Jurkat, Clone E6-1 (cell line): ENCODE measurements around the gene RGPD6. TPM values are rescaled to one million over a fixed set of nuclear protein-coding genes. Genes with fewer than 3 reads are reported as not detected.
"Not testable (repeated sequence)": the region's sequence is repeated elsewhere in the genome, so short reads cannot be mapped to it uniquely, and the experiment has no call there.

Experiments used
- DNase-seq: peaks from one replicate; pipeline ENCODE4 v3.0.0-alpha.2; 2011; ENCODE audit warnings: low read depth, low spot score
- H3K4me3 ChIP-seq: 2 replicates; pipeline ENCODE4 v1.5.1; 2011; ENCODE audit warnings: mild to moderate bottlenecking, low read length, control low read depth, moderate library complexity
- polyA plus RNA-seq: library from polyadenylated mRNA; unstranded; fragments of >200 nt; gene quantifications from one replicate; pipeline ENCODE4 v1.2.1, GENCODE V29; 2012; ENCODE audit warnings: missing spikeins; ENCODE audit not compliant: insufficient read length, insufficient read depth

Gene RGPD6
- 7.0 TPM for polyA plus RNA-seq

DNA sequence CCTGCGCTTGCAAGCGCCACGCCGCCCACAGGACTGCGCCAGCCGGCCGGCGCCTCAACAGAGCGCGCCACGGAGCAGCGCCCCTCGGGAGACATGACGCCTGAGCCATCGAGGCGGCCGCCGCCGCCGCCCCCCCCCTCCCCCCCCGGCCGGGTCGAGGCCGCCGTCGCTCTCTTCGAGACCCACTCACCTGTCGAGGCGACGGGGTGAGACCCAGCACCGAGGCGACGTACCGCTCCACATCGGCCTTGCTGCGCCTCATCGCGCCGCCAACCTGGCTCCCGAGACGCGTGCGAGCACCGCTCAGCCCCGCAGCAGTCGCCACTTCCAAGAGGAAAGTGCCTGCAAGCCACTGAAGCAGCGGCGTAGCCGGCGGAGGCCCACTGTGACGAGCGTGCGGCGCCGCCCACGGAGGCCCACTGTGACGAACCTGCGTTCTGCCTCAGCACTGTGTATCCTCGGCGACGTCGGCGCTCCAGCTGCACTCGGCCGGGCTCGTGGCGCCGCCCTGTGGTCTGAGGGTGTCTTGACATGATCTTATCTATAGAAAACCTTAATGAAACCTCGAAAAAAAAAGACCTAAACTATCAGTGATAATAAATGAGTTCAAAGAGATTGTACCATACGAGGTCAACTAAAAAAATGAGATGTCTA lies at the start of gene RGPD6:
Gene RGPD6 (minus strand): TSS at position 460 of the 654 bp plus-strand sequence. CDS start 198 bp downstream, at position 262.
- H3K4me3 ChIP-seq, DNase-seq: not testable (repeated sequence)

GRCh38 chr2:110619326-110619939 lies 42.4 kb upstream of the RGPD6 start:
- DNase-seq, H3K4me3 ChIP-seq: not testable (repeated sequence)

DNA sequence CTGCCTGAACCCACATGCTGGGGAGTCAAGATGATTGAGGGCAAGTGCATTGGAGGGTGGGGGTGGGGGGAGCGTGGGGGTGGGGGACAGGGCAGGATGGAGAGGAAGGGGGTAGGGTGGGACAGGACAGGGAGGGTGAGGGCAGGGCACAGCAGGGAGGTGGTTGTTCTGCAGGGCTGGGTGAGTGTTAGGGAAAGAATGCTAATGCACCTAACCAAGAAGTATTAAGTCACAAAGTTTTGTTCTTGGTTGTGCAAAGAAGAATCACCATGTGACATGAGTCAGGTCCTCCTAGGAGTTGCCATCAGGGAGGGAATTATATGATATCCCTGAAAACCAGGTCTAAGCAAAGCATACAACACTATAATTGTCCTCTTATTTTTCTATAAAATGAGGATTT lies 36.9 kb upstream of the RGPD6 start:
- not testable (repeated sequence) for H3K4me3 ChIP-seq, DNase-seq

DNA sequence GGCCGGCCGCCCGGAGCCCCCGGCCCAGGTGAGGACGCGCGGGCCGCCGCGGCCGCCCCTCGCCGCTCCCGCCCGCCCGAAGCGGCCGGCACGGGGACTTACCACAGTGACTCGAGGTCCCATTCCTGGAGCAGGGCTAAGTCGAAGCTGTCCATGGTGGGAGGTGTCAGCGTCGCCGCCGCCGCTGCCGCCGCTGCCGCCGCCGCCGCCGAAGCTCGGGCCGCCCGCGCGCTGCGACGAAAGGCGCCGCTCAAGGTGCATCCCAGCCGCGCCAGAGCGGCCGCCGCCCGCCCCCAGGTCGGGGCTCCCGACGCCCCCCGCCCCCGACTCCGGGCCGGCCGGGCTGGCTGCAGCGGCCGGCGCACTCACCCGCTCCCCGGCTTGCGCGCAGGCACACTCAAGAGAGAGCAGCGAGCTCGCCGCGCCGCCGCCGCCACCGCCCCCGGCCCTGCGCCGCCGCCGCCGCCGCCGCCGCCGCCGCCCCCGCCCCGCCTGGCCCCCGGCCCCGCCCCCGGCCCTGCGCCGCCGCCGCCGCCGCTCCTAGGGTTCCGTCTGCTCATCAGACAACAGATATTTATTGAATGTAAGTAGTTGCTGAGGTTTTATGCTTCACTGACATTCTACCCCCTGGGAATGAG lies 33.7 kb upstream of the RGPD6 start:
- DNase-seq, H3K4me3 ChIP-seq: not testable (repeated sequence)

GRCh38 chr2:110609843-110610612 lies 33.0 kb upstream of the RGPD6 start:
- DNase-seq, H3K4me3 ChIP-seq: not testable (repeated sequence)

GRCh38 chr2:110608788-110609502 lies 31.9 kb upstream of the RGPD6 start:
- not testable (repeated sequence) for H3K4me3 ChIP-seq, DNase-seq

GRCh38 chr2:110605057-110605456 lies 28.0 kb upstream of the RGPD6 start:
- not testable (repeated sequence) for DNase-seq, H3K4me3 ChIP-seq

GRCh38 chr2:110603917-110604591 lies 27.0 kb upstream of the RGPD6 start:
- DNase-seq, H3K4me3 ChIP-seq: not testable (repeated sequence)

DNA sequence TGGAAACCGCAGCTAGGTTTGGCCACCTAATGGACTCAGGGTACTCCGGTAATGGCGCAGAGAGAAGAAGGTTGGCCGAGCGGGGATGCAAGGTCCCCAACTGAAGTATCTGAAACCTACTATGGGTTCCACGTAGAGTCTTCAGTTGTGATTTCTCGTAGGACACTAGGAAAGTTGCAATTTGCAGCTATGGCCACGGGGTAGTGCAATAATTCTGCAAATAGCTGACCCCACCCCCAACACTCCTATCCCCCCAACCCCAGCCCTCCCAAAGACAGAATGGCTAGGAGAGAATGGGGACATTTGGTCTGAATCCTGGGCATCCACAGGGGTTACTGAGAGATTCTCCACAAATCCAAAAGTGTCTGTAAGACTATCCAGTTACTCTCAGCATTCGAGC lies 25.1 kb upstream of the RGPD6 start:
- DNase-seq, H3K4me3 ChIP-seq: not testable (repeated sequence)

DNA sequence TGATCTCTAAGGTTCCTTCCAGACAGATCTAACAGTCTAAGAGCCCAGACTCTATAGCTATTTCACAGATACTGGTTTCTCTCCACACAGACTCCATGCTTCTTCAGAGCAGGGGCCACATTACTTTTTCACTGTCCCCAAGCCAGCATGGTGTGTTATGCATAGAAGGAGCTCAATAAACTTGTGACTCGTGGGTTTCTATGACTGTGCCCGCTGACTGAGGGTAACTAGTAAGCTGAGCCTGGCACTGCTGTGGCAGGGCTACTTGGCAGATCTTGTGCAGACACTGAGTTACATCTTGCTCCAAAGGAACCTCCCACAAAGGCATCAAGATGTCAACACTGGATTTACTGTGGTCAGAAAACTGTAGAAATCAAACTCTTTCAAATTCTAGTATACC lies 15.0 kb upstream of the RGPD6 start:
- H3K4me3 ChIP-seq, DNase-seq: not testable (repeated sequence)

DNA sequence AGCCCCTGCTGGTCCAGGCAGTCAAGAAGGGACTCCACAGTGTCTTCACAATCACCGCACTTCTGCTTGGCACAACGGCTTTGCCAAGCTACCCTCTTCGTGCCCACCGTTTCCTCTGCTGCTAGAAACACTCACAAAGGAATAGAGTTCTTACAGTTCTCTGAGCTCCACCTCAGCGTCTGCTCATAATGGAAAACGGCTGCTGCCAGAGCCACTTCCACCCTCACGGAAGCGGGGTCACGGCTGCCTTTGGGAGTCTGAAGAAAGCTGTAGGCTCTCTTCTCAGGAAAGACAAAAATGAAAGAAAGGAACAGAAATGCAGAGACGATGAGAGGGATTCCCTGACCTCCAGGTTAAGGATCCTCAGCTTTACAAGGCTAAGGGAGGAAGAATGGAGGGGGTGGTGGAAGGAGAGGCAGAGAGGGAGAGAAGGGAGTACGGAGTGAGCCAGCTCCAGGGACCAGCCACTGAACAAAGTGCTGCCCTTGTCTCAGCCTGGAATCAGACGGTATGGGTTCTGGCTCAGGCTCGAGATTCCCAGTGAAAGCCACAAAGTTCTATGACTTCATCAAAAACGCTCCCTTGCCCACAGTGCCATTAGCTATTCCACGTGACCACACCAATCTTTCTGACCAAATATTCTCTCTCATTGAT lies 12.8 kb upstream of the RGPD6 start:
- H3K4me3 ChIP-seq, DNase-seq: not testable (repeated sequence)

- not testable (repeated sequence) for DNase-seq, H3K4me3 ChIP-seq
These were observed 11.5 kb upstream of the RGPD6 start for GRCh38 chr2:110588520-110588919.

- not testable (repeated sequence) for H3K4me3 ChIP-seq, DNase-seq
These were observed 2.4 kb upstream of the RGPD6 start for GRCh38 chr2:110579216-110579965.

GRCh38 chr2:110578429-110578828 lies 1.4 kb upstream of the RGPD6 start:
- DNase-seq, H3K4me3 ChIP-seq: not testable (repeated sequence)

- H3K4me3 ChIP-seq, DNase-seq: not testable (repeated sequence)
These were observed 77.2 kb downstream of the RGPD6 start for GRCh38 chr2:110499755-110500377.

- not testable (repeated sequence) for H3K4me3 ChIP-seq, DNase-seq
These were observed 81.0 kb downstream of the RGPD6 start for GRCh38 chr2:110496027-110496426.

DNA sequence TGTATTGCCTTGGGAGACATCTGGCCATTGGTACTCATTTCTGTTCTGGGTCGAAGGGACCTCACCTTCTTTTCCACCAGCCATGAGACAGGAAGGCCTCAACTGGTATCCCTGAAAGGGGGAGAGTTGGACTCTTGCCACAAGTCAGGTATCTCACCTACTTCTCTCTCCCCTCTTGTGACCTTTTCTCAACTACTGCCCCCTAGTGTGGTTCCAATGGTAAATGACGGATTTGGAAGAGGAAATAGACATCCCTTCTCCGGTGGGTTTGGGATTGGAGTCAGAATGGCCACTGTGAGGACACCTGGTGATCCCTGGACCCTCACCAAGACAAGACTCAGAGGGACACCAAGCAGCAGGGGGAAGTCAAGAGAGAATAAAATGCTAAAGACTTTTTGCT lies 82.5 kb downstream of the RGPD6 start:
- H3K4me3 ChIP-seq, DNase-seq: not testable (repeated sequence)
